CD4-positive, alpha-beta T cell (primary cell): Measurements from ENCODE around the gene TENT4B. TPM values are rescaled to one million over a fixed set of nuclear protein-coding genes. Genes with fewer than 3 reads are reported as not detected.

Experiments used
- ATAC-seq: fragments of 200-7000 bp; cut with Tn5 transposase; one replicate; pipeline ENCODE4 v1.10.0; 2022; ENCODE audit warnings: mild to moderate bottlenecking; ENCODE audit not compliant: poor library complexity
- CTCF ChIA-PET: fragments of 350-600 bp; sonication (Branson Sonifier 250); formaldehyde crosslinking; loops from one replicate; lab custom pipeline; 2021; ENCODE audit warnings: antibody characterized with exemption, inconsistent platforms; lab: Charles Lee
- POLR2A ChIA-PET: fragments of 350-600 bp; sonication (Branson Sonifier 250); formaldehyde crosslinking; loops from one replicate; lab custom pipeline; 2021; ENCODE audit warnings: antibody characterized with exemption, inconsistent platforms; lab: Charles Lee
- DNase-seq, 14 experiments: peaks; one replicate each; pipeline ENCODE4 v3.0.0-alpha.2; 2013 to 2020; ENCODE audit warnings: mixed read lengths in 2 of 14
- H3K27ac ChIP-seq, 2 donors: one replicate each; pipeline versions ENCODE4 v1.5.1 to v1.7.0; 2013; ENCODE audit warnings: low read length in 2 of 2, low read depth in 1 of 2, mild to moderate bottlenecking in 1 of 2
- H3K27me3 ChIP-seq, 2 experiments: 1 replicate in 1 of 2; 2 replicates in 1 of 2; pipeline versions ENCODE4 v1.6.1 to v1.7.0; 2013; ENCODE audit warnings: low read length in 2 of 2, control low read depth in 1 of 2, mild to moderate bottlenecking in 1 of 2, moderate library complexity in 1 of 2; ENCODE audit not compliant: insufficient read depth in 2 of 2, control insufficient read depth in 1 of 2
- H3K36me3 ChIP-seq: one replicate; pipeline ENCODE4 v1.6.1; 2013; ENCODE audit warnings: low read length, control low read depth; ENCODE audit not compliant: insufficient read depth
- H3K4me1 ChIP-seq: one replicate; pipeline ENCODE4 v1.6.1; 2013; ENCODE audit warnings: low read length, control low read depth; ENCODE audit not compliant: insufficient read depth
- H3K4me3 ChIP-seq: one replicate; pipeline ENCODE4 v1.5.1; 2013; ENCODE audit warnings: mild to moderate bottlenecking, low read length, moderate library complexity
- H3K9me3 ChIP-seq, 2 experiments: 1 replicate in 1 of 2; 2 replicates in 1 of 2; pipeline versions ENCODE4 v1.6.1 to v1.7.0; 2013; ENCODE audit warnings: low read length in 2 of 2, mild to moderate bottlenecking in 2 of 2, control low read depth in 1 of 2, moderate library complexity in 1 of 2; ENCODE audit not compliant: control insufficient read depth in 1 of 2, insufficient read depth in 1 of 2
- H3K27ac Mint-ChIP-seq: one replicate; pipeline ENCODE4 v1.8.0; 2020; ENCODE audit warnings: mixed read lengths
- H3K27me3 Mint-ChIP-seq: one replicate; pipeline ENCODE4 v1.8.0; 2021; ENCODE audit warnings: mixed read lengths
- H3K36me3 Mint-ChIP-seq: one replicate; pipeline ENCODE4 v1.8.0; 2021; ENCODE audit warnings: low read depth, mixed read lengths
- H3K4me1 Mint-ChIP-seq: one replicate; pipeline ENCODE4 v1.8.0; 2021; ENCODE audit warnings: low read depth, mixed read lengths
- H3K4me3 Mint-ChIP-seq: one replicate; pipeline ENCODE4 v1.8.0; 2020; ENCODE audit warnings: mild to moderate bottlenecking, mixed read lengths
- H3K9me3 Mint-ChIP-seq: one replicate; pipeline ENCODE4 v1.8.0; 2020; ENCODE audit warnings: mixed read lengths
- intact Hi-C, 2 experiments: fragments of 100-400 bp; cut with DNase I in 1 of 2; cut with micrococcal nuclease in 1 of 2; formaldehyde crosslinking; loops; one replicate each; pipeline versions ENCODE4 v1.15.1 to v1.9.0; 2023 to 2025; cut with DNase I, micrococcal nuclease
- total RNA-seq, 174 experiments: library from RNA in 2 of 174; stranded (reverse) in 2 of 174; gene quantifications; one replicate each; pipeline ENCODE4 v1.2.3 and lab custom pipeline; 2021 to 2026
- TF ChIP-seq, protein P1 (sequence below): fragments of 200-600 bp; IDR thresholded peaks from one replicate; pipeline ENCODE4 v1.8.0; 2022; ENCODE audit warnings: antibody characterized with exemption, mild to moderate bottlenecking

TENT4B gene
- total RNA-seq, 2 experiments from 2014 or later = 32.9 to 35.0 TPM

- Histone ChIP-seq H3K4me3 (peak overlapping the region; percentile 59), H3K36me3 (no peaks in the 10 kb centered on the region), H3K9me3 (no peaks in the 10 kb centered on the region), H3K4me1 (peaks cover 21% of the 10 kb centered on the region), H3K27ac (no peak overlapping the region), H3K27me3 (no peaks in the 10 kb centered on the region)
- intact Hi-C loops = no loop called here
- ATAC-seq (peak; percentile 16), DNase-seq (peak in 1 of 14 experiments; percentile 16)
- ChIA-PET CTCF (interaction anchor here (1.1 kb wide), 1 partner anchor 41 kb away, joined by 3 read pairs; no protein-coding TSS in a partner anchor), POLR2A (interaction anchor here (0.9 to 1.3 kb wide), 2 partner anchors 28 to 83 kb away, joined by 3 to 5 read pairs; no protein-coding TSS in a partner anchor)
- H3K4me3 Mint-ChIP-seq = peak overlapping the region; percentile 76
- H3K27ac Mint-ChIP-seq = no peak overlapping the region
- H3K36me3 Mint-ChIP-seq = no peaks in the 10 kb centered on the region
- TF ChIP-seq, protein P1, sequence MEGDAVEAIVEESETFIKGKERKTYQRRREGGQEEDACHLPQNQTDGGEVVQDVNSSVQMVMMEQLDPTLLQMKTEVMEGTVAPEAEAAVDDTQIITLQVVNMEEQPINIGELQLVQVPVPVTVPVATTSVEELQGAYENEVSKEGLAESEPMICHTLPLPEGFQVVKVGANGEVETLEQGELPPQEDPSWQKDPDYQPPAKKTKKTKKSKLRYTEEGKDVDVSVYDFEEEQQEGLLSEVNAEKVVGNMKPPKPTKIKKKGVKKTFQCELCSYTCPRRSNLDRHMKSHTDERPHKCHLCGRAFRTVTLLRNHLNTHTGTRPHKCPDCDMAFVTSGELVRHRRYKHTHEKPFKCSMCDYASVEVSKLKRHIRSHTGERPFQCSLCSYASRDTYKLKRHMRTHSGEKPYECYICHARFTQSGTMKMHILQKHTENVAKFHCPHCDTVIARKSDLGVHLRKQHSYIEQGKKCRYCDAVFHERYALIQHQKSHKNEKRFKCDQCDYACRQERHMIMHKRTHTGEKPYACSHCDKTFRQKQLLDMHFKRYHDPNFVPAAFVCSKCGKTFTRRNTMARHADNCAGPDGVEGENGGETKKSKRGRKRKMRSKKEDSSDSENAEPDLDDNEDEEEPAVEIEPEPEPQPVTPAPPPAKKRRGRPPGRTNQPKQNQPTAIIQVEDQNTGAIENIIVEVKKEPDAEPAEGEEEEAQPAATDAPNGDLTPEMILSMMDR = no peak
- H3K27me3 Mint-ChIP-seq = no peaks in the 10 kb centered on the region
- H3K9me3 Mint-ChIP-seq = no peaks in the 10 kb centered on the region
- H3K4me1 Mint-ChIP-seq = peaks cover 7% of the 10 kb centered on the region
Observed at GRCh38 chr16:50246299-50247122, 93.4 kb downstream of the TENT4B start.

- no peaks in the 10 kb centered on the region for H3K36me3 ChIP-seq
- no peak overlapping the region for H3K27ac ChIP-seq
- Mint-ChIP-seq H3K4me1 (peaks cover 7% of the 10 kb centered on the region), H3K9me3 (no peaks in the 10 kb centered on the region), H3K27ac (no peak overlapping the region), H3K36me3 (no peaks in the 10 kb centered on the region), H3K27me3 (no peaks in the 10 kb centered on the region), H3K4me3 (peak overlapping the region; percentile 76)
- peaks cover 21% of the 10 kb centered on the region for H3K4me1 ChIP-seq
- ATAC-seq = no peak
- DNase-seq = no peak
- TF ChIP-seq, protein P1 = no peak
- POLR2A ChIA-PET = no interaction called here
- CTCF ChIA-PET = no interaction called here
- no peak overlapping the region for H3K4me3 ChIP-seq
- intact Hi-C loops = no loop called here
- no peaks in the 10 kb centered on the region for H3K27me3 ChIP-seq
- H3K9me3 ChIP-seq = no peaks in the 10 kb centered on the region
Observed at GRCh38 chr16:50247123-50247905, 94.2 kb downstream of the TENT4B start.

GRCh38 chr16:50247906-50248608, 95.0 kb downstream of the TENT4B start:
- DNase-seq (no peak), ATAC-seq (no peak)
- intact Hi-C loops = no loop called here
- Mint-ChIP-seq H3K27me3 (no peaks in the 10 kb centered on the region), H3K4me1 (peaks cover 7% of the 10 kb centered on the region), H3K27ac (no peak overlapping the region), H3K36me3 (no peaks in the 10 kb centered on the region), H3K9me3 (no peaks in the 10 kb centered on the region), H3K4me3 (peak overlapping the region; percentile 74)
- no peak overlapping the region for H3K27ac ChIP-seq
- peaks cover 21% of the 10 kb centered on the region for H3K4me1 ChIP-seq
- ChIA-PET CTCF (no interaction called here), POLR2A (no interaction called here)
- TF ChIP-seq, protein P1 = no peak
- no peaks in the 10 kb centered on the region for H3K36me3 ChIP-seq
- H3K4me3 ChIP-seq = no peak overlapping the region
- H3K27me3 ChIP-seq = no peaks in the 10 kb centered on the region
- no peaks in the 10 kb centered on the region for H3K9me3 ChIP-seq
